Measurements from ENCODE around the gene CD22.
A peak's percentile ranks its signal among the peaks of the same experiment; 100 is the strongest.

CD22 gene

DNA sequence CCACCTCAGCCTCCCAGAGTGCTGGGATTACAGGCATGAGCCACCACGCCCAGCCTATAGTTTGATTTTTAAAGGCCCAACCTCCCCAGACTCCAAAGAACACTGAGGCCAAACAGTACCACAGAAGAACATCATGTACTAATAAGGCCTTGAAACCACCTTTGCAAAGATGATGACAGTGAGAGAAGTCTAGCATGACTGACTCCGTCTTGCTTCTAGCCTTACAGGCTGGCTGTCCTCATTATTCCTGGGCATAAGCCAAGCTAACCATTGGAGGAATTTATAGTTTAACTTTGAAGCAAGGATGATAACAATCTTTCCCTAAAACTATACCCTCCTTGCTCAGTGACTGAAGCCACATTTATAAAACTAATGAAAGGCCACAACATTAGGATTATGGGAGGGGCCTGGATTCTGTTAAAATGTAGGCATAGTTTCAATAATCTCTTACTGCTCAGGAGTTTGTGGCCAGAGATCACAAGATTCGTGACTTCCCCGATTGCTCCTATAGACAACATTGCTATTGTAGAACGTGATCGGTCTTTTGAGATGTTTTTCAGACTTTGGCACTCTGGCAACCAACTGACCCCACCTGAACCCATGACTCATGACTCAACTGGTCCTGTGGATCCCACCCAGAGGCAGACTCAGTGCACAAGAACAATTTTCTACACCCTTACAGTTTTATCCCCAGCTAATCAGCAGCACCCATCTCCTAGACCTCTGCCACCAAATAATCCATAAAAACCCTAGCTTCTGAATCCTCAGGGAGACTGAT, 59.5 kb downstream of the CD22 start:
- no peak for DNase-seq

GRCh38 chr19:35389192-35389861, 60.3 kb downstream of the CD22 start:
- DNase-seq, result no peak

DNA sequence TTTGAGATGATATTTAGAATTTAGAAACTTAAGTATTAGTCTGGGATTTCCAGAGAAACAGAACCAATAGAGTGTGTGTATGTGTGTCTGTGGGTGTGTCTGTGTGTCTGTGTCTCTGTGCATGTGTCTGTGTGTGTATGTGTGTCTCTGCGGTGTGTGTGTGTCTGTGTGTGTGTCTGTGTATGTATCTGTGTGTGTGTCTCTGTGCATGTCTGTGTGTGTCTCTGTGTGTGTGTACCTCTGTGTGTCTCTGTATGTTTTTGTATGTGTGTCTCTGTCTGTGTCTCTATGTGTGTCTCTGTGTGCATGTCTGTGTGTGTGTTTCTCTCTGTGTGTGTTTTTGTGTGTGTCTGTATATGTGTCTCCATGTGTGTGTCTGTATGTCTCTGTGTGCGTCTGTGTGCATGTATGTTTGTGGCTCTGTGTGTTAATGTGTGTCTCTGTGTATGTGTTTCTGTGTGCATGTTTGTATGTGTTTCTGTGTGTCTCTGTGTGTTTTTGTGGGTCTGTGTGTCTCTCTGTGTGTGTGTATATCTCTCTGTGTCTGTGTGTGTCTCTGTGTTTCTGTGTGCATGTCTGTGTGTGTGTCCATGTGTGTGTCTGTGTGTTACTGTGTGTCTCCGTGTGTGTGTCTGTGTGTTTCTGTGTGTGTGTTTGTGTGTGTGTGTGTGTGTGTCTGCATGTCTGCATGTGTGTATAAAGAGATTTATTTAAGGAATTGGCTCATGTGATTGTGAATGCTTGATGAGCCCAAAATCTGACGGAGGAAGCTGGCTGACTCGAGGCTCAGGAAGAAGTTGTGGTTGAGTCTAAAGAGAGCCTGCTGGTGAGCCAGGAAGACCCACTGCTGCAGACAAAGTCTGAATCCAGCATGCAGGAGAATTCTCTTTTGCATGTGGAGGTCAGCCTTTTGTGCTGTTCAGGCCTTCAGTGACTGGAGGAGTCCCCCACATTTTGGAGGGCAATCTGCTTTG, 64.0 kb downstream of the CD22 start:
- peak; percentile 65 to 81 (median 70) for DNase-seq

GRCh38 chr19:35395382-35396199, 66.6 kb downstream of the CD22 start:
- DNase-seq, result peak in 3 of 4 experiments; percentile 13 to 68 (median 51)

- DNase-seq, result no peak
Measured at GRCh38 chr19:35396240-35396885, 67.4 kb downstream of the CD22 start.

Measured in suppressor macrophage (primary cell).